D721Med (cell line): ENCODE results near the gene SMURF2.

Experiments
- DNase-seq: peaks from one replicate; pipeline ENCODE4 v3.0.0; 2011; ENCODE audit warnings: low spot score; ENCODE audit not compliant: insufficient read length
- FAIRE-seq: peaks from 2 replicates; lab custom pipeline; 2011; peaks lifted over from hg19 to GRCh38; lab: Jason Lieb, UNC
- TF ChIP-seq, protein P1 (sequence below): IDR thresholded peaks from 2 replicates; pipeline ENCODE4 v1.5.1; 2012; ENCODE audit warnings: mild to moderate bottlenecking, control low read depth; ENCODE audit not compliant: insufficient read depth; ENCODE audit errors: missing control alignments

The SMURF2 gene

DNA sequence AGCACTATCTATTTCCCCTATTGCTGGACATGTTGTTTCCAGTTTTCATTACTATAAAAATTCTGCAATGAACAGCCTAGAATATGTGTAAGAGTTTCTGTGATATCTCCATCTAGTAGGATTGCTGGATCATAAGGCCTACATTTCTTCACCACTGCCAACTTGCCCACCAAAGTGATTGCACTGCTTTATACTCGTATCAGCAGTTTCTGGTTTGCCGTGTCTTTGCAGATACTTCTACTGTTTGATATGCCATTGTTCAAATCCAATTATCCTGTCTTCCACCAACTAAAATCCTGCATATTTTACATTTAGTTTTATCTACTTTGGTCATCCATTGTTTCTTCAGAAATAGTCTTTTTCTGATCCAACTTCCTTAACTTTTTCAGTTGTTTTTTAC lies 134.2 kb downstream of the SMURF2 start:
- DNase-seq (no peak), FAIRE-seq (no peak)
- TF ChIP-seq, protein P1, sequence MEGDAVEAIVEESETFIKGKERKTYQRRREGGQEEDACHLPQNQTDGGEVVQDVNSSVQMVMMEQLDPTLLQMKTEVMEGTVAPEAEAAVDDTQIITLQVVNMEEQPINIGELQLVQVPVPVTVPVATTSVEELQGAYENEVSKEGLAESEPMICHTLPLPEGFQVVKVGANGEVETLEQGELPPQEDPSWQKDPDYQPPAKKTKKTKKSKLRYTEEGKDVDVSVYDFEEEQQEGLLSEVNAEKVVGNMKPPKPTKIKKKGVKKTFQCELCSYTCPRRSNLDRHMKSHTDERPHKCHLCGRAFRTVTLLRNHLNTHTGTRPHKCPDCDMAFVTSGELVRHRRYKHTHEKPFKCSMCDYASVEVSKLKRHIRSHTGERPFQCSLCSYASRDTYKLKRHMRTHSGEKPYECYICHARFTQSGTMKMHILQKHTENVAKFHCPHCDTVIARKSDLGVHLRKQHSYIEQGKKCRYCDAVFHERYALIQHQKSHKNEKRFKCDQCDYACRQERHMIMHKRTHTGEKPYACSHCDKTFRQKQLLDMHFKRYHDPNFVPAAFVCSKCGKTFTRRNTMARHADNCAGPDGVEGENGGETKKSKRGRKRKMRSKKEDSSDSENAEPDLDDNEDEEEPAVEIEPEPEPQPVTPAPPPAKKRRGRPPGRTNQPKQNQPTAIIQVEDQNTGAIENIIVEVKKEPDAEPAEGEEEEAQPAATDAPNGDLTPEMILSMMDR: no peak

DNA sequence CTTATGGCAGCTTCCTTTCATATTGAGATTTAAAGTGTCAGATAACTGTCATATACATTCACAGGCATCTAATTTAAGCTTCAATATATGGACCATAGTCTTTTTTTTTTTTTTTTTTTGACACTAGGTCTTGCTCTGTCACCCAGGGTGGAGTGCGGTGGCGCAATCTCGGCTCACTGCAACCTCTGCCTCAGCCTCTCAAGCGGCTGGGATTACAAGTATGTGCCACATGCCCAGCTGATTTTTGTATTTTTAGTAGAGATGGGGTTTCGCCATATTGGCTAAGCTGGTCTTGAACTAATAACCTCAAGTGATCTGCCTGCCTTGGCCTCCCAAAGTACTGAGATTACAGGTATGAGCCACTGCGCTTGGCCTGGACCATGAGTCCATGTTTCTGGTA lies 141.7 kb downstream of the SMURF2 start:
- FAIRE-seq: no peak
- TF ChIP-seq, protein P1: no peak
- DNase-seq: no peak

DNA sequence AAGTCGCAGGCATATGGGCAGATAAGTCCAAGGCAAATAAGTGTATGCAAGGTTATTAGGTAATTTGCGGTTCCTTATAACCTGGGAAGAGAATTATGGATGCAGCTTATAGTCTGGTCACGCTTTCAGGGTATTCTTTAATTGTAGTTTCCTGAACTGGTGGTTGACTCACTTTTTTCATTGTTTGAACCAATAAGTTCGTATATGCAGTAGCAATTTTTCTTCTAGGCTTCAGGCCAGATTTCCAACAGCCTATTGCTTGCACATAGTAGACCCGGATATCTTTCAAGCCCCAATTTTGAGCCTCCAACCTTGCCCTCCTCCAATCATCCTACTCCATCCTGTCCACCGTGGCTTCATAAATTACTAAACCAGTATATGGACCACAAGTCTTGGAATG lies 142.5 kb downstream of the SMURF2 start:
- FAIRE-seq (no peak), DNase-seq (no peak)
- TF ChIP-seq, protein P1: no peak

DNA sequence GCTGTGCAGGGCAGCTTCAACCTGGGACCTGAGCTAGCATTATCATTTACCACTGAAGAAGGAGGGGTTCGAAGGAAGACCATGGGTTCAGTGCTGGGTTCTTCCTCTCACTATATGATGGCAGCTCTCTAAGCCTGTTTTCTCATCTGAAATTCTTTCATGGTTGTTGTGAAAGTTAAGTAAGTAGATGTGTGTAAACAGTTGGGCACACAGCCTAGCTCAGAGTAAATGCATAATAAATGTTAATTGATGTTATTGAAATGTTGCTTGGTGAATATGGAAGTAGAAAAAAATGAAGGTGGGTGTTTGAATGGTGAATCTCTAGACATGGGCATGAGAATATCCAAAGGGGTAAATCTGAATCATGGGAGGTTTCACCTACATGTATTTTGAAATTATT lies 146.3 kb downstream of the SMURF2 start:
- no peak for DNase-seq
- TF ChIP-seq, protein P1: no peak
- FAIRE-seq: no peak

DNA sequence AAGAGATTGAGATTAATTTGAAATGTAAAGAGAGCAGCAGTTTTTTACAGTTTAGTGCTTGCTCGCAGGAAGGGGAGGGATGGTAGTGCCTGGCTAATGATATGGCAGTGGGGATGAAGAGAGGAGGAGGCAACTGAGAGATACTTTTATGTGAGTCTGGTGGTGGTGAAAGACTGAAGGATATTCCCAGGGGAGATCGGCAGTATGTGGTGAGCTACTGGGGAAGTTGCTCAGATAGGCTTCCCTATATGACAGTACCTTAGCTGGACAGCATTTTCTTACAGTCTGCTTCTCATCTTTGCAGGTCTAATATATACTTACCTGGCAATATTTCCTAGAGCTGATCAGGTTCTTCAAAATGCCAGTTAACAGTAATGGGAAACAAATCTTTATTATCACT lies 146.7 kb downstream of the SMURF2 start:
- no peak for FAIRE-seq
- no peak for DNase-seq
- TF ChIP-seq, protein P1: no peak

DNA sequence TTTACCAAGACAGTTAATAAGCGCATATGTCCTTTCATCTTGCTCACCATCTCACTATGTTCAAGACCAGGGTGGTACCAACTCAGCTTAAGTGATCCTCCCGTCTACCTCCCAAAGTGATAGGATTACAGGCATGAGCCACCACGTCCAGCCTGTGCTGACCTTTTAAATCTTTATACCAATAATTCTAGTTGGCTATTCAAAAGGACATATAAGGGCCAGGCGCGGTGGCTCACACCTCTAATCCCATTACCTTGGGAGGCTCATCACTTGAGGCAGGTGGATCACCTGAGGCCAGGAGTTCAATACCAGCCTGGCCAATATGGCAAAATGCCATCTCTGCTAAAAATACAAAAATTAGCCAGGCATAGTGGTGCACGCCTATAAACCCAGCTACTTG lies 152.9 kb downstream of the SMURF2 start:
- DNase-seq: no peak
- no peak for FAIRE-seq

DNA sequence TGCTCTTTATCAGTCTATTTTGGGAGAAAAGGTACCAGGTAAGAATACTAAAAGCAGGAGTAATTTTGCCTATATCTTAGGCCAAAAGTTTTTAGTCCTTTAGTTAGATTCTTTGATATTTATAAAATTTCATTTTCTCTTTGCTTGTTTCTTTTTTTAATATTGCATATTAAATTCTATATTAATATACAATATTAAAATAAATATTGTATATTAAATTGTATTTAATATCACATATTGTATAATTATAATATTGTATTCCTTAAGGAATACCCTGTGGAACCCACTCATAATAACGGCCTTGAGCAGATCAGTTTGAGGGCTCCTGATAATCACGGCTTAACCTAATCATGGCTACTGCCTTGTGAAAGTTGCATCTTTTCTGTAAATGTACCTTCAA lies 153.4 kb downstream of the SMURF2 start:
- TF ChIP-seq, protein P1: no peak
- FAIRE-seq (no peak), DNase-seq (no peak)

More for the DNA sequence above, 152.9 kb downstream of the SMURF2 start:
- TF ChIP-seq, protein P1: no peak
